CD4-positive, alpha-beta T cell (primary cell): ENCODE results near the gene MAGEH1. TPM values are rescaled to one million over a fixed set of nuclear protein-coding genes. Genes with fewer than 3 reads are reported as not detected.
"Not testable (repeated sequence)": the region's sequence is repeated elsewhere in the genome, so short reads cannot be mapped to it uniquely, and the experiment has no call there.

Experiments
- ATAC-seq: fragments of 200-7000 bp; cut with Tn5 transposase; one replicate; pipeline ENCODE4 v1.10.0; 2022; ENCODE audit warnings: mild to moderate bottlenecking; ENCODE audit not compliant: poor library complexity
- CTCF ChIA-PET: fragments of 350-600 bp; sonication (Branson Sonifier 250); formaldehyde crosslinking; loops from one replicate; lab custom pipeline; 2021; ENCODE audit warnings: antibody characterized with exemption, inconsistent platforms; lab: Charles Lee
- POLR2A ChIA-PET: fragments of 350-600 bp; sonication (Branson Sonifier 250); formaldehyde crosslinking; loops from one replicate; lab custom pipeline; 2021; ENCODE audit warnings: antibody characterized with exemption, inconsistent platforms; lab: Charles Lee
- DNase-seq, 14 experiments: peaks; one replicate each; pipeline ENCODE4 v3.0.0-alpha.2; 2013 to 2020; ENCODE audit warnings: mixed read lengths in 2 of 14
- H3K27ac ChIP-seq, 2 donors: one replicate each; pipeline versions ENCODE4 v1.5.1 to v1.7.0; 2013; ENCODE audit warnings: low read length in 2 of 2, low read depth in 1 of 2, mild to moderate bottlenecking in 1 of 2
- H3K27me3 ChIP-seq, 2 experiments: 1 replicate in 1 of 2; 2 replicates in 1 of 2; pipeline versions ENCODE4 v1.6.1 to v1.7.0; 2013; ENCODE audit warnings: low read length in 2 of 2, control low read depth in 1 of 2, mild to moderate bottlenecking in 1 of 2, moderate library complexity in 1 of 2; ENCODE audit not compliant: insufficient read depth in 2 of 2, control insufficient read depth in 1 of 2
- H3K36me3 ChIP-seq: one replicate; pipeline ENCODE4 v1.6.1; 2013; ENCODE audit warnings: low read length, control low read depth; ENCODE audit not compliant: insufficient read depth
- H3K4me1 ChIP-seq: one replicate; pipeline ENCODE4 v1.6.1; 2013; ENCODE audit warnings: low read length, control low read depth; ENCODE audit not compliant: insufficient read depth
- H3K4me3 ChIP-seq: one replicate; pipeline ENCODE4 v1.5.1; 2013; ENCODE audit warnings: mild to moderate bottlenecking, low read length, moderate library complexity
- H3K9me3 ChIP-seq, 2 experiments: 1 replicate in 1 of 2; 2 replicates in 1 of 2; pipeline versions ENCODE4 v1.6.1 to v1.7.0; 2013; ENCODE audit warnings: low read length in 2 of 2, mild to moderate bottlenecking in 2 of 2, control low read depth in 1 of 2, moderate library complexity in 1 of 2; ENCODE audit not compliant: control insufficient read depth in 1 of 2, insufficient read depth in 1 of 2
- H3K27ac Mint-ChIP-seq: one replicate; pipeline ENCODE4 v1.8.0; 2020; ENCODE audit warnings: mixed read lengths
- H3K27me3 Mint-ChIP-seq: one replicate; pipeline ENCODE4 v1.8.0; 2021; ENCODE audit warnings: mixed read lengths
- H3K36me3 Mint-ChIP-seq: one replicate; pipeline ENCODE4 v1.8.0; 2021; ENCODE audit warnings: low read depth, mixed read lengths
- H3K4me1 Mint-ChIP-seq: one replicate; pipeline ENCODE4 v1.8.0; 2021; ENCODE audit warnings: low read depth, mixed read lengths
- H3K4me3 Mint-ChIP-seq: one replicate; pipeline ENCODE4 v1.8.0; 2020; ENCODE audit warnings: mild to moderate bottlenecking, mixed read lengths
- H3K9me3 Mint-ChIP-seq: one replicate; pipeline ENCODE4 v1.8.0; 2020; ENCODE audit warnings: mixed read lengths
- intact Hi-C, 2 experiments: fragments of 100-400 bp; cut with DNase I in 1 of 2; cut with micrococcal nuclease in 1 of 2; formaldehyde crosslinking; loops; one replicate each; pipeline versions ENCODE4 v1.15.1 to v1.9.0; 2023 to 2025; cut with DNase I, micrococcal nuclease
- total RNA-seq, 174 experiments: library from RNA in 2 of 174; stranded (reverse) in 2 of 174; gene quantifications; one replicate each; pipeline ENCODE4 v1.2.3 and lab custom pipeline; 2021 to 2026
- TF ChIP-seq, protein P1 (sequence below): fragments of 200-600 bp; IDR thresholded peaks from one replicate; pipeline ENCODE4 v1.8.0; 2022; ENCODE audit warnings: antibody characterized with exemption, mild to moderate bottlenecking

MAGEH1 gene
- total RNA-seq, 2 experiments from 2014 or later = 17.7 to 18.7 TPM

DNA sequence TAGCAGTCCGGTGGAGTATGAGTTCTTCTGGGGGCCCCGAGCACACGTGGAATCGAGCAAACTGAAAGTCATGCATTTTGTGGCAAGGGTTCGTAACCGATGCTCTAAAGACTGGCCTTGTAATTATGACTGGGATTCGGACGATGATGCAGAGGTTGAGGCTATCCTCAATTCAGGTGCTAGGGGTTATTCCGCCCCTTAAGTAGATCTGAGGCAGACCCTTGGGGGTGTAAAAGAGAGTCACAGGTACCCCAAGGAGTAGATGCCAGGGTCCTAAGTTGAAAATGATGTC, 852 bp downstream of the MAGEH1 start:
- no peak for ATAC-seq
- no peaks in the 10 kb centered on the region for H3K27me3 Mint-ChIP-seq
- H3K27ac ChIP-seq = peak overlapping the region; percentile 80 to 82
- H3K36me3 Mint-ChIP-seq = peaks cover 12% of the 10 kb centered on the region
- H3K27me3 ChIP-seq = no peaks in the 10 kb centered on the region
- H3K9me3 ChIP-seq = no peaks in the 10 kb centered on the region
- ChIA-PET CTCF (interaction anchor here (1.7 kb wide), 1 partner anchor 36 kb away, joined by 4 read pairs; no protein-coding TSS in a partner anchor), POLR2A (interaction anchor here (1.3 to 2.6 kb wide), 5 partner anchors 36 to 453 kb away, joined by 6 to 75 read pairs (median 6); partner anchors contain the start of genes APEX2, RRAGB and USP51)
- peaks cover 8% of the 10 kb centered on the region for H3K4me1 ChIP-seq
- intact Hi-C loops = no loop called here
- H3K4me1 Mint-ChIP-seq = peaks cover 27% of the 10 kb centered on the region
- no peaks in the 10 kb centered on the region for H3K36me3 ChIP-seq
- TF ChIP-seq, protein P1, sequence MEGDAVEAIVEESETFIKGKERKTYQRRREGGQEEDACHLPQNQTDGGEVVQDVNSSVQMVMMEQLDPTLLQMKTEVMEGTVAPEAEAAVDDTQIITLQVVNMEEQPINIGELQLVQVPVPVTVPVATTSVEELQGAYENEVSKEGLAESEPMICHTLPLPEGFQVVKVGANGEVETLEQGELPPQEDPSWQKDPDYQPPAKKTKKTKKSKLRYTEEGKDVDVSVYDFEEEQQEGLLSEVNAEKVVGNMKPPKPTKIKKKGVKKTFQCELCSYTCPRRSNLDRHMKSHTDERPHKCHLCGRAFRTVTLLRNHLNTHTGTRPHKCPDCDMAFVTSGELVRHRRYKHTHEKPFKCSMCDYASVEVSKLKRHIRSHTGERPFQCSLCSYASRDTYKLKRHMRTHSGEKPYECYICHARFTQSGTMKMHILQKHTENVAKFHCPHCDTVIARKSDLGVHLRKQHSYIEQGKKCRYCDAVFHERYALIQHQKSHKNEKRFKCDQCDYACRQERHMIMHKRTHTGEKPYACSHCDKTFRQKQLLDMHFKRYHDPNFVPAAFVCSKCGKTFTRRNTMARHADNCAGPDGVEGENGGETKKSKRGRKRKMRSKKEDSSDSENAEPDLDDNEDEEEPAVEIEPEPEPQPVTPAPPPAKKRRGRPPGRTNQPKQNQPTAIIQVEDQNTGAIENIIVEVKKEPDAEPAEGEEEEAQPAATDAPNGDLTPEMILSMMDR = no peak
- DNase-seq = peak in 1 of 14 experiments; percentile 0
- H3K4me3 Mint-ChIP-seq = peak overlapping the region; percentile 99
- peak overlapping the region; percentile 85 for H3K4me3 ChIP-seq
- H3K9me3 Mint-ChIP-seq = no peaks in the 10 kb centered on the region
- H3K27ac Mint-ChIP-seq = peak overlapping the region; percentile 99

DNA sequence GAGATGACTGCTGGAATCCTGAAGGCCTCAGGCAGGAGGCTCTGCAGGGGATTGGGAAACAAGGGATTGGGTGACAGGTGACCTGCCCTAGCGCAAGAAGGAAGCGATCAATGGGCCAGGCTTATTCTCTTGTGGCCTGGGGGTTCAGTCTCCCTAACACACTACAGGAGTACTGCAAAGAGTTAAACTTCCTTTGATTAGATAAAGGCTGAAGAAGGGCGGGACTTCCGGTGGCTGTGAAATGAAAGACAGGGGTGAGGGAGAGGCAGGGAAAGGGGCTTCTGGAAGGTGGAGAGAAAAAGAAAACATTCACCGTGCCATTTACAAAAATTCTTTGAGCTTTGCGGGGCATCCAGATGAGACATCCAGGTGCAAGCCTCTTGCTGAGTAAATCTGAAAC, 3.8 kb downstream of the MAGEH1 start:
- H3K36me3 Mint-ChIP-seq = peaks cover 12% of the 10 kb centered on the region
- POLR2A ChIA-PET, H3K9me3 ChIP-seq, H3K4me3 Mint-ChIP-seq, H3K36me3 ChIP-seq, H3K4me1 ChIP-seq, DNase-seq, ATAC-seq, H3K9me3 Mint-ChIP-seq, H3K27me3 Mint-ChIP-seq, H3K27ac Mint-ChIP-seq, intact Hi-C loops, CTCF ChIA-PET, H3K27ac ChIP-seq, H3K4me3 ChIP-seq, H3K27me3 ChIP-seq: not testable (repeated sequence)
- H3K4me1 Mint-ChIP-seq = peaks cover 21% of the 10 kb centered on the region

DNA sequence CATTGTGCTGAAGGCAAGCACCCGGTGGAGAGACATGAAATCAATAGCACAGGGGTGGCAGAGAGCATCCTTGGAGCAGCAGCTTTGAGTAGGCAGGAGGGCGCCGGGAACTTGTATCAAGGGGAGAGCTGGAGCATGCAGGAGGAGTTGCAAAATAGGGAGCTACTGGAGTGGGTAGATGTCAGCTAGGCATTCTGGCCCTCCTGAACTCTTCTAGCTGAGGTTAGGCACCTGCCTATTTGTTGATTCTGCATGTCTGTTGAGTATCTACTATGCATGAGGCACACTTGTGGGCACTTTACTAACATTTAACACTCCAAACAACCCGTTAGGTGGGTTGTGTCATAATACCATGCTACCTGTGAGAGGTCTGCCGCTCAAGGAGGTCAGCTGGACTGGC, 7.5 kb downstream of the MAGEH1 start:
- CTCF ChIA-PET, H3K36me3 ChIP-seq, H3K9me3 ChIP-seq, POLR2A ChIA-PET, ATAC-seq, H3K36me3 Mint-ChIP-seq, H3K27ac ChIP-seq, H3K4me3 Mint-ChIP-seq, H3K27ac Mint-ChIP-seq, H3K9me3 Mint-ChIP-seq, H3K4me1 ChIP-seq, H3K27me3 Mint-ChIP-seq, H3K27me3 ChIP-seq, DNase-seq, H3K4me1 Mint-ChIP-seq, H3K4me3 ChIP-seq, intact Hi-C loops: not testable (repeated sequence)

DNA sequence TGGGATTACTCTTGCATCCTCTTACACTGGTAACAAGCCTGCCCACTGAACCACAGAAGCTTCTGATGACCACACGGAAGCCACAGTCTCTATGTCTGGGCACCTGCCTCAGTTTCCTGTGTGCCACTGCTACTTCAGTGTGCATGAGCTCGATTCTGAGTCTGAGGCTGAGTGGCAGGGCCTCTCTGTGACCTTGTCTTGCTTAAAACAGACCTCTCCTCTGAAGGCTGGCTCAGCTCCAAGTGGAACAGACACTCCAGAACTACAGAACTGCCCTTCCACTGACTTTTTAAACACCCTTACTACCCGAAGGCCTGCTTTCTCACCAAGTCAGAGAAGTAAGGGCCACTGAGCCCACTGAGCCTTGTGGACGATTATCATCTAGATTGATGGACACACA, 8.0 kb downstream of the MAGEH1 start:
- DNase-seq, H3K27ac ChIP-seq, H3K4me3 Mint-ChIP-seq, POLR2A ChIA-PET, ATAC-seq, H3K27ac Mint-ChIP-seq, H3K4me1 ChIP-seq, intact Hi-C loops, H3K36me3 Mint-ChIP-seq, CTCF ChIA-PET, H3K27me3 Mint-ChIP-seq, H3K36me3 ChIP-seq, H3K4me3 ChIP-seq, H3K9me3 Mint-ChIP-seq, H3K27me3 ChIP-seq, H3K9me3 ChIP-seq, H3K4me1 Mint-ChIP-seq: not testable (repeated sequence)

DNA sequence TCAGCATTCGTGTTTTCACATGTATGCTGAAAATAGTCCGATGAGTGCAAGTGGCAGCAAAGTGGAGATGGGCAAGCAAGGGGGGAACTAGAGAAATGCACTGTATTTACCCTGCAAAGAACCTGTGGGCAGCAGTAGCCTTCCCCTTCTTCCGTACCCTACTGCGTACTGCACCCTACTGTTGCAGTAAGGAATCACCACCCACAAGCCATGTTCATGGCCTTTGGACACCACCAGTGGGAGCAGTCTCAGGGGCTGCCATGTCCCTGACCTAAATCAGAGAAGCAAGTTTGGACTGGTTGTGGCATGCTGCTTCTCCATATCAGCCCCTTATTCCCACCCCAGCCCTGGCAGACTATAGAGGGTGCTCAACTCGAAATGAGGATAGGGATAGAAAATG, 12.1 kb downstream of the MAGEH1 start:
- H3K27ac ChIP-seq, DNase-seq, CTCF ChIA-PET, H3K4me1 Mint-ChIP-seq, H3K27me3 ChIP-seq, H3K4me1 ChIP-seq, H3K9me3 Mint-ChIP-seq, H3K9me3 ChIP-seq, H3K27me3 Mint-ChIP-seq, POLR2A ChIA-PET, H3K4me3 ChIP-seq, H3K36me3 ChIP-seq, intact Hi-C loops, H3K4me3 Mint-ChIP-seq, H3K36me3 Mint-ChIP-seq, H3K27ac Mint-ChIP-seq: not testable (repeated sequence)
- peak; percentile 57 for ATAC-seq

DNA sequence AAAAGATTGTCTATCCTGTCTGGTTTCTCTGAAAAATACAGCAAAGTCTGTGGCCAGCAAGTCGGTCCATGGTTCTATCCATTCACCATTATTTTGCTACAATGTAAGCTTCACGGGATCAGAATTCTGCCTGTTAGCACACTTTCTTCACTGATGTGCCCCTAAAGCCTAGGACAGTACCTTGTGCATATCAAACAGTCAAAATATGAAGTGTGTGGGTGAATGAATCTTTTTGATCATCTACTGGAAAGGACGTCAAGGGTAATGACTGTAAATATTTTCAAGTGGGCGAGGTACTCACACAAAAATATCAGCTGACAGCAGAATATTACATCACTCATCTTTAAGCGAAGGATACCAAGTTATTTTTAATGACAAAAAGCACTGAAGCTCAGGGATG, 13.2 kb downstream of the MAGEH1 start:
- DNase-seq, H3K4me3 ChIP-seq, H3K27ac Mint-ChIP-seq, H3K4me1 Mint-ChIP-seq, H3K27me3 Mint-ChIP-seq, intact Hi-C loops, H3K4me3 Mint-ChIP-seq, CTCF ChIA-PET, H3K27me3 ChIP-seq, ATAC-seq, H3K36me3 Mint-ChIP-seq, H3K27ac ChIP-seq, H3K9me3 ChIP-seq, H3K36me3 ChIP-seq, POLR2A ChIA-PET, H3K4me1 ChIP-seq, H3K9me3 Mint-ChIP-seq: not testable (repeated sequence)

DNA sequence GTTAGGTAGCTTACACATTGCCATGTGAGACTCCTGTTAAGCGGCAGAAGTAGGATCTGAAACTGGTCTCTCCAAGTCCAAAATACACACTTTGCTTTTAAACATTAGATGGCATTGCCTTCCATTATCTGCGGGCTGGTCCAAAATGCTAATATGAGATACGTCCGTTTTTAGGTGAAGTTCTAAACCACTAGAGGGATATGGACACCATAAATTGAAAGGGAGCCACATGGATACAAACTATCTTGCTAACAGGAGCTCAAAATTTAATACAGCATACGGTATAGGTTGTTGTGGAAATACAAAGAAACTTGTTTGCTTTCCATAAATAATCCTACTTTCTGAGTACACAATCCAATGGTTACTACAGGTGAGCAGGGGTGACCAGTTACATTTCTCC, 13.9 kb downstream of the MAGEH1 start:
- CTCF ChIA-PET, H3K36me3 ChIP-seq, H3K27ac ChIP-seq, POLR2A ChIA-PET, H3K36me3 Mint-ChIP-seq, ATAC-seq, H3K27me3 Mint-ChIP-seq, H3K9me3 ChIP-seq, intact Hi-C loops, H3K9me3 Mint-ChIP-seq, H3K27ac Mint-ChIP-seq, H3K4me1 ChIP-seq, DNase-seq, H3K27me3 ChIP-seq, H3K4me3 Mint-ChIP-seq, H3K4me3 ChIP-seq, H3K4me1 Mint-ChIP-seq: not testable (repeated sequence)
